K562 (cell line): Measurements from ENCODE around the gene ZP3. TPM values are rescaled to one million over a fixed set of nuclear protein-coding genes. Genes with fewer than 3 reads are reported as not detected.

ENCODE experiments used
- ATAC-seq: fragments of 200-7000 bp; cut with Tn5 transposase; 3 replicates; pipeline ENCODE4 v1.9.1; 2020; ENCODE audit warnings: moderate library complexity
- BruUV-seq: library from RNA; stranded (reverse); fragments of 400-500 nt; replicated peaks from 2 replicates; lab custom pipeline; 2021; lab: Mats Ljungman, UMichigan
- CTCF ChIA-PET: fragments of 300-600 bp; formaldehyde crosslinking; extraction: SDS; loops from one replicate; lab custom pipeline; 2021; ENCODE audit warnings: low intra/inter-chr PET ratio; lab: Yijun Ruan, JAX
- POLR2A ChIA-PET: fragments of 300-600, 350-650 bp; sonication (Branson Sonifier 250); formaldehyde crosslinking; extraction: SDS; loops from one replicate; lab custom pipeline; 2021; ENCODE audit warnings: antibody characterized with exemption, inconsistent platforms; lab: Yijun Ruan, JAX
- DNase-seq, 4 experiments: peaks; one replicate each; pipeline versions ENCODE4 v3.0.0 to v3.0.0-alpha.2; 2011 to 2018; ENCODE audit warnings: low spot score in 3 of 4, mixed read lengths in 3 of 4; ENCODE audit errors: extremely low read depth in 1 of 4
- FAIRE-seq: peaks from 2 replicates; lab custom pipeline; 2011; peaks lifted over from hg19 to GRCh38; lab: Jason Lieb, UNC
- H2AFZ ChIP-seq: 2 replicates; pipeline ENCODE4 v1.6.0; 2011; ENCODE audit warnings: low read depth, low read length, control low read depth, inconsistent platforms
- H3K27ac ChIP-seq: fragments of 200-600 bp; 3 replicates; pipeline ENCODE4 v1.8.0; 2011; ENCODE audit warnings: low read depth, mild to moderate bottlenecking, control low read depth, inconsistent platforms, low read length, moderate library complexity, mixed read lengths; ENCODE audit errors: extremely low read depth
- H3K27me3 ChIP-seq, 2 experiments: fragments of 300-600 bp in 1 of 2; 2 replicates in 1 of 2; 3 replicates in 1 of 2; pipeline versions ENCODE4 v1.6.0 to v1.8.0; 2011; ENCODE audit warnings: inconsistent platforms in 2 of 2, low read length in 2 of 2, mild to moderate bottlenecking in 1 of 2, mixed read lengths in 1 of 2, moderate library complexity in 1 of 2; ENCODE audit not compliant: control insufficient read depth in 2 of 2, insufficient read depth in 2 of 2
- H3K36me3 ChIP-seq: fragments of 300-600 bp; 3 replicates; pipeline ENCODE4 v1.8.0; 2011; ENCODE audit warnings: mild to moderate bottlenecking, low read length, inconsistent platforms; ENCODE audit not compliant: control insufficient read depth, insufficient read depth
- H3K4me1 ChIP-seq, 2 experiments: fragments of 200-600 bp in 1 of 2; replicated peaks in 1 of 2; 2 replicates in 1 of 2; 3 replicates in 1 of 2; pipeline versions ENCODE4 v1.5.1 to v1.8.0; 2011; ENCODE audit warnings: inconsistent platforms in 2 of 2, low read length in 2 of 2, mild to moderate bottlenecking in 1 of 2, mixed read lengths in 1 of 2, moderate library complexity in 1 of 2; ENCODE audit not compliant: control insufficient read depth in 2 of 2, insufficient read depth in 2 of 2
- H3K4me2 ChIP-seq: 2 replicates; pipeline ENCODE4 v1.6.1; 2011; ENCODE audit warnings: low read length, control low read depth, inconsistent platforms, mixed read lengths; ENCODE audit not compliant: insufficient read depth
- H3K4me3 ChIP-seq: fragments of 200-600 bp; sonication (generic), shearing (Covaris generic); 2 replicates; pipeline ENCODE4 v1.5.1; 2016; ENCODE audit warnings: control low read depth, inconsistent platforms
- H3K79me2 ChIP-seq: fragments of 200-600 bp; 3 replicates; pipeline ENCODE4 v1.8.0; 2011; ENCODE audit warnings: low read length, inconsistent platforms; ENCODE audit not compliant: control insufficient read depth, insufficient read depth
- H3K9ac ChIP-seq, 2 experiments: 2 replicates each; pipeline versions ENCODE4 v1.6.0 to v1.6.1; 2011; ENCODE audit warnings: low read depth in 2 of 2, low read length in 2 of 2, control low read depth in 1 of 2, inconsistent platforms in 1 of 2, mild to moderate bottlenecking in 1 of 2, mixed read lengths in 1 of 2; ENCODE audit not compliant: insufficient read depth in 1 of 2
- H3K9me1 ChIP-seq: one replicate; pipeline ENCODE4 v1.6.0; 2011; ENCODE audit warnings: inconsistent platforms, mild to moderate bottlenecking, low read length, moderate library complexity; ENCODE audit not compliant: control insufficient read depth, insufficient read depth
- H3K9me3 ChIP-seq: replicated peaks from 2 replicates; pipeline ENCODE4 v1.5.1; 2011; ENCODE audit warnings: low read depth, low read length, inconsistent platforms; ENCODE audit not compliant: control insufficient read depth, insufficient read depth
- H4K20me1 ChIP-seq: replicated peaks from 2 replicates; pipeline ENCODE4 v1.6.1; 2011; ENCODE audit warnings: low read length, inconsistent platforms, mixed read lengths; ENCODE audit not compliant: control insufficient read depth, insufficient read depth
- BRCA1 ChIP-seq, 2 experiments: fragments of 450-650 bp in 1 of 2; sonication (generic) in 1 of 2; formaldehyde crosslinking in 1 of 2; IDR thresholded peaks; 2 replicates each; pipeline versions ENCODE4 v1.5.0 to v1.6.1; 2017 to 2020; ENCODE audit warnings: mild to moderate bottlenecking in 1 of 2, missing genetic modification reagents in 1 of 2
- CTBP1 ChIP-seq: fragments of 450-650 bp; IDR thresholded peaks from 2 replicates; pipeline ENCODE4 v1.6.1; 2016; ENCODE audit warnings: borderline replicate concordance
- DLX4 ChIP-seq: fragments of 250-450 bp; sonication (Bioruptor Pico); IDR thresholded peaks from 2 replicates; pipeline ENCODE4 v1.6.1; 2021; ENCODE audit warnings: mild to moderate bottlenecking
- FOXP4 ChIP-seq: sonication (generic); formaldehyde crosslinking; IDR thresholded peaks from 2 replicates; pipeline ENCODE4 v1.8.0; 2022; ENCODE audit warnings: mild to moderate bottlenecking, missing genetic modification reagents, borderline replicate concordance
- GTF2A2 ChIP-seq: IDR thresholded peaks from 2 replicates; pipeline ENCODE4 v1.6.1; 2016; ENCODE audit warnings: mild to moderate bottlenecking, missing genetic modification characterization, missing compliant biosample characterization
- HCFC1 ChIP-seq: IDR thresholded peaks from 2 replicates; pipeline ENCODE4 v1.6.1; 2012; ENCODE audit warnings: low read depth, low read length, improper control_type of control experiment
- HIVEP1 ChIP-seq: fragments of 250-450 bp; sonication (Bioruptor Pico); IDR thresholded peaks from 2 replicates; pipeline ENCODE4 v1.4.0; 2020; ENCODE audit warnings: mild to moderate bottlenecking
- HNRNPH1 ChIP-seq: fragments of 200-400 bp; formaldehyde crosslinking; optimal IDR thresholded peaks from 2 replicates; pipeline ENCODE3; 2017; ENCODE audit warnings: low read depth, mild to moderate bottlenecking, low read length, moderate library complexity
- MLX ChIP-seq, 2 experiments: fragments of 450-650 bp in 1 of 2; sonication (generic) in 1 of 2; formaldehyde crosslinking; conservative IDR thresholded peaks; 2 replicates each; pipeline versions ENCODE4 v1.4.0 to v1.8.1; 2020 to 2022; ENCODE audit warnings: mild to moderate bottlenecking in 1 of 2, missing genetic modification reagents in 1 of 2
- MTF1 ChIP-seq: fragments of 250-450 bp; sonication (Bioruptor Pico); IDR thresholded peaks from 2 replicates; pipeline ENCODE4 v1.9.0; 2021; ENCODE audit warnings: moderate library complexity, mild to moderate bottlenecking, inconsistent platforms, borderline replicate concordance
- NEUROD1 ChIP-seq: fragments of 150-350 bp; IDR thresholded peaks from 2 replicates; pipeline ENCODE4 v1.6.1; 2014; ENCODE audit warnings: borderline replicate concordance, low read length, low read depth; ENCODE audit not compliant: partially characterized antibody
- SIN3B ChIP-seq: fragments of 450-650 bp; IDR thresholded peaks from 2 replicates; pipeline ENCODE4 v1.6.1; 2017; ENCODE audit warnings: low read depth, mild to moderate bottlenecking, moderate library complexity
- SMAD3 ChIP-seq: fragments of 450-650 bp; formaldehyde crosslinking; conservative IDR thresholded peaks from 2 replicates; pipeline ENCODE4 v1.4.0; 2020; ENCODE audit warnings: mild to moderate bottlenecking
- TAF1 ChIP-seq: IDR thresholded peaks from 2 replicates; pipeline ENCODE4 v1.6.1; 2011; ENCODE audit warnings: mild to moderate bottlenecking, low read length, moderate library complexity; ENCODE audit not compliant: insufficient read depth, control insufficient read depth, severe bottlenecking; ENCODE audit errors: extremely low read depth
- TEAD2 ChIP-seq: fragments of 450-650 bp; IDR thresholded peaks from 2 replicates; pipeline ENCODE4 v1.6.1; 2016; ENCODE audit warnings: missing genetic modification characterization, control low read depth, missing compliant biosample characterization
- ZNF24 ChIP-seq: fragments of 450-650 bp; IDR thresholded peaks from 2 replicates; pipeline ENCODE4 v1.6.1; 2016
- WGBS: fragments of 100-300 bp; shearing (Covaris generic); methylation state at CpG from one replicate; pipeline ENCODE4 v1.1.6; 2016; ENCODE audit warnings: low coverage, mixed read lengths; ENCODE audit not compliant: insufficient coverage; ENCODE audit errors: missing lambda C conversion rate; 5-methylcytosine and 5-hydroxymethylcytosine counted together
- in situ Hi-C: fragments of 300-500 bp; cut with MboI; formaldehyde crosslinking; loops from 4 replicates; pipeline ENCODE4 v1.15.0; 2018; ENCODE audit warnings: inconsistent platforms, mixed read lengths
- intact Hi-C: fragments of 100-400 bp; cut with micrococcal nuclease; formaldehyde crosslinking; loops from 2 replicates; pipeline ENCODE4 v1.14.2; 2022
- polyA plus RNA-seq, 8 experiments: library from polyadenylated mRNA; depleted of rRNA in 4 of 8; stranded (reverse) in 5 of 8; unstranded in 3 of 8; fragments of >200 nt; fragmentation: Nextera tagmentation in 2 of 8; fragmentation: Illumina TruSeq in 1 of 8; extraction: Ambion mirVana in 2 of 8; extraction: Trizol in 1 of 8; gene quantifications; 2 replicates each; pipeline versions ENCODE4 v1.2.1 to v1.2.3, GENCODE V29; 2011 to 2014; ENCODE audit warnings: inconsistent platforms in 1 of 8, missing spikeins in 1 of 8
- total RNA-seq, 7 experiments: library from RNA; depleted of rRNA in 6 of 7; stranded (reverse); fragments of >200 nt in 6 of 7; fragmentation: Illumina TruSeq in 2 of 7; extraction: Trizol in 2 of 7; gene quantifications; 2 replicates each; pipeline versions ENCODE4 v1.2.1 to v1.2.3, GENCODE V29; 2011 to 2021; ENCODE audit warnings: low replicate concordance in 1 of 7

The ZP3 gene
- total and polyA plus RNA-seq, 9 of the 15 experiments (the other 6 are each of a cell fraction or from before 2014, with no cell fraction given) = 1.4 to 3.8 (median 2.4) TPM

GRCh38 chr7:76393116-76394031, 31.4 kb upstream of the ZP3 start:
- DNase-seq (peak; percentile 98 to 99 (median 99)), FAIRE-seq (peak; percentile 85)
- intact Hi-C loops = loop anchor here (2.0 kb wide), 1 partner anchor 35 kb away; the partner anchor contains the start of gene YWHAG
- TF ChIP-seq MTF1 = no peak
- no peak for TF ChIP-seq TEAD2 (tag)
- TF ChIP-seq CTBP1 = peak; percentile 94
- TF ChIP-seq HCFC1 = peak; percentile 6; the same call in 1 of the 2 replicates
- peak; percentile 87; the same call in 1 of the 2 replicates for TF ChIP-seq FOXP4
- 0 out of 2 replicates have a peak, but pooled peaks have one; percentile 26 for TF ChIP-seq HIVEP1 (CRISPR knock-in tag)
- peak in 1 of 2 experiments; percentile 88; a peak in 1 of 4 replicates for TF ChIP-seq MLX (CRISPR knock-in tag; conservative IDR thresholded peaks at IDR 0.05)
- TF ChIP-seq ZNF24 = peak; percentile 76; the same call in 1 of the 2 replicates
- TF ChIP-seq GTF2A2 = 0 out of 2 replicates have a peak, but pooled peaks have one; percentile 19
- TF ChIP-seq DLX4 (CRISPR knock-in tag) = no peak
- TF ChIP-seq SIN3B = peak; percentile 45; the same call in 1 of the 2 replicates
- TF ChIP-seq TAF1 = peak; percentile 57
- TF ChIP-seq HNRNPH1 = no peak
- peak; percentile 71 for TF ChIP-seq NEUROD1
- no peak for TF ChIP-seq BRCA1 (IDR thresholded peaks at IDR 0.05)
- 0 out of 2 replicates have a peak, but pooled peaks have one; percentile 47 for TF ChIP-seq BRCA1 (CRISPR knock-in tag; IDR thresholded peaks at IDR 0.05)
- 0 out of 2 replicates have a peak, but pooled peaks have one; percentile 28 for TF ChIP-seq SMAD3 (CRISPR knock-in tag)

More at GRCh38 chr7:76393116-76394031, 31.4 kb upstream of the ZP3 start:
- Histone ChIP-seq H3K27me3 (no peaks in the 10 kb centered on the region), H4K20me1 (no peaks in the 10 kb centered on the region), H2AFZ (peak overlapping the region; percentile 94), H3K27ac (peak overlapping the region; percentile 96), H3K4me2 (peak overlapping the region; percentile 86), H3K36me3 (no peaks in the 10 kb centered on the region), H3K4me1 (peaks cover 51 to 74% of the 10 kb centered on the region in 2 experiments), H3K79me2 (peaks cover 12% of the 10 kb centered on the region), H3K9ac (peak overlapping the region; percentile 87 to 91), H3K4me3 (peak overlapping the region; percentile 53), H3K9me1 (no peaks in the 10 kb centered on the region), H3K9me3 (no peaks in the 10 kb centered on the region)
- WGBS = 1% methylated on average over 90 of the region's 99 CpGs
- in situ Hi-C loops = no loop called here
- CTCF ChIA-PET = no interaction called here
- peak; percentile 84 for ATAC-seq
- POLR2A ChIA-PET = interaction anchor here (0.6 to 1.8 kb wide), 8 partner anchors 9 to 115 kb away, joined by 3 to 6 read pairs (median 4); partner anchors contain the start of genes SSC4D and YWHAG
- no TSS peak for BruUV-seq
